GM23248 (cell line): ENCODE data around the gene RAB3B.

ENCODE experiments used
- EZH2 ChIP-seq: fragments of 200-600 bp; sonication (generic); IDR thresholded peaks from 2 replicates; pipeline ENCODE4 v1.6.1; 2018; ENCODE audit warnings: antibody characterized with exemption, mild to moderate bottlenecking; ENCODE audit not compliant: insufficient read depth, poor library complexity, severe bottlenecking
- EZH2phosphoT487 ChIP-seq: fragments of 200-600 bp; sonication (generic); IDR thresholded peaks from 2 replicates; pipeline ENCODE4 v1.6.1; 2018; ENCODE audit warnings: antibody characterized with exemption, moderate library complexity, mild to moderate bottlenecking, low read depth; ENCODE audit not compliant: insufficient read depth

DNA sequence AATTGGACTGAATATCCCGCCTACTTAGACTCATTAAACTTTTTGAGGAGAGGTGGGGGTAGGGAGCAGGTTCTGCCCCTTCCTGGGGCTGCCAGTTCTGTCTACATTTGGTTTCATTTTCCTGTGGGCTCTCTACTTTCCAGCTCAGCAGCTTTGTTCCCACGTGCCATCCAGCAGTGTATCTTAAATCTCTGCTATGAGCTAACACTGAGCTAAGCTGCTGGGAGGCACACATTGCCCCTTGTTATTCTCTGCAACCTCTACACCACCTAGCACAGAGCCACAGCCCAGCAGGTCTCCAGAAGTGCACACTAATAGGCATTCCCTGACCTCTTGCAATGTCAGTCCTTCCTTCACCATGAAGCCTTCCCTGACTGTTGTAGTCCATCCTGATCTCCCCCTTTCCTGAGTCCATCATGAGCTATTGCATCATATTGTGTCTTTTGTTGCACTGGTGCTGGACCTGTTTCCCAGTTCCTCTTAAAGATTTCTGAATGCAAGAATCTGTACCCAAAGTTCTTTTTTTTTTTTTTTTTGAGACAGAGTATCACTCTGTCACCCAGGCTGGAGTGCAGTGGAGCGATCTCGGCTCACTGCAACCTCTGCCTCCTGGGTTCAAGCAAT is 83.3 kb downstream of the RAB3B start:
- TF ChIP-seq EZH2: no peak
- no peak for TF ChIP-seq EZH2phosphoT487
